ENCODE measurements around the gene IGF1R.

IGF1R gene

DNA sequence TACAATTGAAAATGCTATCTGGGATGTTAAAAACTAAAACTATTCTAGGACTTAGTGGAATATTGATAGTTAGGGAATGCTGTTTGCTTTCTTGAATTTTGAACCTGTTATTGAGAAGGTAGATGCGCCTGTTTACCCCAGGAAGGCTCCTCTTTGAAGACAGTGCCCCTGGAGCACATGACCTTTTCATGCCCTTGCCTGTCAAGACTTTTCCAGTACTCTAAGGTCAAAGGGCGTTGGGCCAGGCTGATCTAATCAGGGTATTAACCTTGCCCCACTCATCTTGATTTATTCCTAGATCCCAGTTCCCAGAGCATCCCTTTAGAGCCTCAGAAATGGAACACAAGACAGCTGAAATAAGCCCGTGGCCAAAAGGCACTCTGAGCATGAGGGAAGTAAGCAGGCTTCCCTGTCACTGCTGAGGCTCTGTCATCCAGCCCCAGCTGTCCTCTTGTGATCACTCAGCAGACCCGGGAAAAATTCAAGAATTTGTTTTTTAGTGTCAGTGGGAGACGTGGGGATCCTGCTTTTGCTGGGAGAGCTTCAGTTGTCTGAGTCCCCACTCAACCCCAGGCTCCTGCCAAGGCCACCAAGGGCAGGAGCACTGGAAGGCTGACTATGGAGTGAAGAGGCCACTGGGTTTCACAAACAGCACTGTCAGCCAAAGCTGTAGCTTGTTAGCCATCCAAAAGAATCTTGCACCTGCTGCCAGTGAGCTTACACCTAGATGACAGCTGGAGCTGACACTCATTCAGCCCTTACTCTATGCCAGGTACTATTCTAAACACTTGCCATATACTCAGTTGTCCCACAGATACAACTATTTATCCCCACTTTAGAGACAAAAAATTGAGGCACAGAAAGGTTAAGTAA lies 190.3 kb downstream of the IGF1R start:
- DNase-seq, result no peak

DNA sequence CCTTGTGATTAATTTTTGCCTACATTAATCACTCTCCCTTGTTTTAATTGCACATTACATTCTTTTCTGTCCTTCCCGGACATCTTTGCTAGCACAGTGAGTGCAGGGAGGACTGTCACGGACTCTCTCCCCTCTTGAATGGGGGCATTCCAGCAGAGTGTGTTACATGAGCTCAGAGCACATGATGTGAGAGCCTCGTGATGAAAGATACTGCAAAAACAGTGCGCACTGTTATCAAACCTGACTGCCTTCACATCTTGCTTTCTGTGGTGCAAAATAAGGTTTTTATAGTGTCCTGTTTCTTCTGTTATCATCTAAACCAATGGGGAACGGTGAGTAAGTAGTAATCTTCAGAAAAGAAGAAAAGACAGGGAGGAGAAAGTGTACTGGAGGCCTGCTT lies 191.7 kb downstream of the IGF1R start:
- DNase-seq, result no peak

DNA sequence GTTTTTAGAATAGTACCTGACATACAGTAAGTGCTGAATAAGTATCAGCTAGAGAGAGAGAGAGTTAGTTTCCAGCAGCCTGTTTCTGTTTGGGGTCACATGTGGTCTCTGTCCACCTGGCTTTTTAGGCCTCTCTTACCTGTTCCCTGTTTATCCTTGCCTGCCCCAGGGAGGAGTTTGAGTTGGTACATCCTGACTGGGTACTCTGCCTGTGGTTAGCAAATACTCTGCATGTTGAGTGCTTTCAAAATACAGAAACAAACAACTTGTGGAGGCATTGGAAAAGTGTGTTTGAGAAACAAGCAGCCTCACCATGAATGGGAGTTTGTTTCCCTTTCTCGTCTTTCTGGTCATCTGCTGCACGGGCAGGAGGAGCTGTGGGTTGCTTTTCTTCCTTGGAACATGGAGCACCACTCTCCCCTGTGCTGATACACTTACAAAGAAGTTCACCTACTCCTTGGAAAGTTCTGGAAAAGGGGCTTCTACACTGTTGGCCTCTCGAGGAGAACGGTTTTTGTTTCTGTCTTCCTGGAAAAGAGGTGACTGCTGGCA lies 193.2 kb downstream of the IGF1R start:
- DNase-seq, result no peak

DNA sequence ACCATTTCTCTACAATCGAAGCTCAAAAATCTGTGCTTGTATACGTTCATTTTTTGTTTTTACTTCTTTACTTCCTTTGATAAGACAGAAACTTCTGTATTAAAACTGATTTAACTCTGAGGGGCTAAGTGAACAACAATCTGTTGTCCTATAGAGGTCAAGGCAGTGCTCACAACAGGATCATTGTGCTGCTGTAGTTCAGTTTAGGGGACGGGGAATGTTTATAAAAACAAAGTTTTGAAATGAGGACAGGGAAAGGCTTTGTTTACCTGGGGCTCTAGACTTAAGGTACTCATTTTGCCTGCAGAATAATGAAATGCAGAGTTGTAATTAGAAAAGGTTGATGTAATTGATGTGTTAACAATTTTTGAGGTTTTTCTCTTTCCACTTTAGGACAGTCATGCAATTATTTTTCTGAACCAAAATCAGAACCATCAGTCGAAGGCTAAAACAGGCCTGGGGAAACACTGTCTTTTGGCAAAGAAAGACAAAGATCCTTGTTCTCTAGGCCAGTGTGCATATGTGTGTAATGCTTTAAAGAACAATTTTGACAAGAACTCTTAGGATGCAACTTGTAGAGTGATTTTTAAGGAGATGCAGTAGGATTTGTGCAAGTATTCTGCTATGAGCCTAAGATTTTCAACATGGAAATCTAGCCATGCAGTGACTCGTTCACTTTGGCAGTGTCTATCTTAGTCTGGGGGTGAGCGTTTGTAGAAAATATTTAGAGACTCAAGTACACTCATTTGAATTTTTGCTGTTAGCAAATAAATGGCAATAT lies 194.0 kb downstream of the IGF1R start:
- no peak for DNase-seq

DNA sequence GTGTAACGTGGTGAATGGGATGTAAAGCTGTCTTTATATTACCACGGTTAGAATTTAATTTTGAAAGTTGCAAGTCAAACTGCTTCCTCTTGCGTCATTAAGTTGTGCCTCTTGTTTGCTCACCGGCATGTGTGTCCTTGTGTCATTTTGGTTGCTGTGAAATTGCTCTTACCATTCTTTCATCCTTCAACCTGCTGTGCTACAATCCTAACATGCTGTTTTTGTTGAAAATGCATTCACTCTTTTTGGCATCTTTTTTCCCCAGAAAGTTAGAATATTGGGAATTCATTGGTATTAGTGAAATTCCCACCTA lies 194.6 kb downstream of the IGF1R start:
- no peak for DNase-seq

DNA sequence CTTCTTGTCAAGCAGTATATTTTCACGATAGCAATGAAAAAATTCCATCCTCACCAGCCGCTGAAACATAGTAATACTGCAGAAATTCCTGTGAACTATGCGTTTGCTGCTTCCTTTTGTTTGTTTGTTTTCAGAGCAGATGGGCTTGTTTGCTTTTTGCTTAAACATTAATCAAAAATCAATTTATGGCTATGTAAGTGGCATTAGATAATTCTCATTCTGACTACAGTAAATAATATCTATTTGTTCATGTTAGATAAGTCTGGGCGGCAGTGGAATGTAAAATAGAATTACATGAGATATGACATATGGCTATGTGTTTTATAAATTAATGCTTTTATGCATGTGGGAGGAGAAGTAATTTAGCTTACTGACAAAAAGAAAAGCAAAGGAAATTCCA lies 195.5 kb downstream of the IGF1R start:
- no peak for DNase-seq

DNA sequence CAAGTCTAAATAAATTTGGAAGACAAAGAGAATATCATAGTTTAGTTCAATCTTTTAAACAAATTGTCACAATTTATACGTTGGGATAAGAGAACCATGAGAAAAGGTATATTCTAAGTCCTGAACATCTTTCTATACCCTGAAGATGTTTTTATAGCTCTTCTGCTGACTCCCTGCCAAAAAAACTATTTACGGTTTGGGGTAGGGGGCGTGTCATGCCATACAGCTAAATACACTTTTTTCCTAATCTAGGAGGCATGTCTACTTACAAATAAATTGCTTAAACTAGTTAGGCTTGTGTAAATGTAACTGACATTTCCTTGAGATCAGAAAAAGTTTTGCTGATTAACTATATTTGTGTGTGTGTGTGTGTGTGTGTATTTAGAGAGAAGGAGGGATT lies 195.9 kb downstream of the IGF1R start:
- no peak for DNase-seq

DNA sequence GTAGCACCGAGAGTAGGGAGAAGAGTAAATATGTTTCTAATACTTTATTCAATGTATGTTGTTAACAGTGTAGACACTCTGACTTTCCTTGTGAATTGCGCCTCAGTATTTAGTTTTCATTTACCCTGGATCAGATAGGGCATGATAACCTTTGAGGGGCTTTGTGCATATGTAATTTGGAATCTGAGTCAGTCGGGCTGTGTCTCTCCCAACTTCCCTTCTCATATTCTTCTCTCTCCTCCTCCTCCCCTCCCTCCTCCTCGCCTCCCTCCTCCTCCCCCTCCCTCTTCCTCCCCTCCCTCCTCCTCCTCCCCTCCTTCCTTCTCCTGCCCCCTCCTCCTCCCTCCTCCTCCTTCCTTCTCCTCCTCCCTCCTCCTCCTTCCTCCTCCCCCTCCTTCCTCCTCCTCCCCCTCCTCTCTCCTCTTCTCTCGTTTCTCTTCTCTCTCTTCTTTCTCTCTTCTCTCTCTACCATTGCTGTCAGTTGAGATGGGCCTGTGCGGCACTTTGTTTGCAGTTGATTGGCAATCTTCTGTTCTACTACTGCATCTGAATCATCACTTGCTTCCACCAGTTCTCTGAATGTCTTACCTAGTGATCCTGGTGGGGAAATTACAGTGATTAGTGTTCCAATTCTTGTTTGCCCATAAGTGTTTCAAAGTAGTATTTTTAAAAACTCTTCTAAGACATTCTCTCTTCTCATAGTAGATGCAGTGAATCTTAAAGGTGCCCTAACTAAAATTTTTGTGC lies 197.0 kb downstream of the IGF1R start:
- no peak for DNase-seq

DNA sequence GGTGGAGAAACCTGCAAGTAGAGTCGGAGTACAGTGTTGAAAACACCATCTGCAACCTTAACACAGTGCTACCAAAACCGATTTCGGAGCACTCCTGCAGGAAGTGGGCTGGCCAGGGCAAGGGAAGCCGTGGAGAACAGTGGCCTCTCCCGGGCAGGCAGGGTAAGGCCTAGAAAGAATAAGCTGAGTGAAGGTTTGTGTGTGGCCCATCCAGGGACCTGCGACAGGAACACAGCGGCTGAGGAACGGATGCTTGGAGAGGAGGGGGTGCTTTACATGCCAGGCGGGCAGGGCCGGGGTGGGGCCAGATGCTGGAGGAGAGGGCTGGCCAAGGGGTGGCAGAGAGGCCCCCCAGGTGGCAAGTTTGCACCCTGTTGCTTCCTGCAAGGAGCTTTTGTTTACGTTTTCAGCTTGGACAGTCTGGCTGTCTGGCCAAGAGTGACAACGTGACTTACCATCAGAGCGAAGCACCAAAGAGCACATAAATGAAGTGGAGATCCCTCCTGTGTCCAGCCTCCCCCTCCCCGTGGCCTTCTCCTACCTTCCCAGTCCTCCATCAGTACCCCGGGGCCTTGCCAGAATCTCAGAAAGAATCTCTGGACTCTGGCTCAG lies 202.7 kb downstream of the IGF1R start:
- peak; percentile 75 for DNase-seq

DNA sequence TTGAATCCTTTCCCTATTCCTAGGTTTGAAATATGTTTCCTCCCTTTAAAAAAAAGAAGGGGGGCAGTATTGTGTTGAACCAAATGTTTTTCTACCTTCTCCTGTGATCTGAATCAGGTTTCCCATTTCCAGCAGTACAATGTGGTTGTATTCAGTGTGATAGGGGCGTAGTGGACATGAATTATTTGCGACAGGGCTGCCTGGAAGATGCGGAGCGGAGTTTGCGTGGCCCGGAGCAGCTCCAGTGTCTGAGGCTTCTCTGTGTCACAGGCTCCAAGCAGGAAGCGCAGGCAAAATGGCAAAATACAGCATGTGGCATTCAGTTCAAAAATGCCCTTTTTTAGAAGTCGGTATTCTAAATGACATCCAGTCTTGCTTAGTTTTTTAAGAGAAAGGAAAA lies 204.8 kb downstream of the IGF1R start:
- peak; percentile 73 for DNase-seq

DNA sequence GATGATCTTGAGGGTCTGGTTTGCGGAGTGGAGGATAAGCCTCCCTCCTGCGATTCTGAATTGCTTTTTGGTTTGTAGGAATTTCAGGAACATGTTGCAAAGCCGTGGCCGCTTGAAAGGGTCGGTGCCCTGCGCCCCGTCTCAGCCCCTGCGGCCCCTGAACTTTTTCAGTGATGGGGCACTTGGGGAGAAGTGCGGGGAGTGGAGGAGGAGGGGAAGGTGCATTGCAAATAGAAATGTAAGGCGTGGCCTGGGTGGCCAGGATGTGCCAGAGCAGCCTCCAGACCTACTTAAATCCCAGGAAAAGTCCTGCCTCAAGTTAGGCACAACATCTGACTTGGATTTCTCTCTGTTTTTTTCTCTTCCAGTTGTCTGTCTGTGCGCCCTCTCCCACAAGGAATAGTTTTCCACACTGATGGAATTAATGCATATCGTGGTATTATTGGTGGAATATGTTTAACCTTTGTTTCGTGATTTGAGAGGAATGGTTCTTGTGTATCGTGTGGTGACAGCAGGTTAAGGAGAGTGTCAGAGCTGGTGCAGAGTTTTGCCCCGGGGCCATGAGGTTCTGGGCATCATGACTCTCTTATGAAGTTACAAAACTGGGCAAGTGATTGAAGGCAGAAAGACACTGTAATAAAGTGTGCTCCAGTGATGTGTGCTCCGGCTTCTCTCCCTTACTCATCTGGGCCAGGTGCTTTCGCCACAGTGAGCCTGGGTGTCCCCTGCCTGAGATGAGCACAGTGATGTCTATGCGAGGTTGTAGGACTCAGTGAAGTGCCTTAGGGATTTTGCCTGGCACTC lies 205.5 kb downstream of the IGF1R start:
- DNase-seq, result no peak

DNA sequence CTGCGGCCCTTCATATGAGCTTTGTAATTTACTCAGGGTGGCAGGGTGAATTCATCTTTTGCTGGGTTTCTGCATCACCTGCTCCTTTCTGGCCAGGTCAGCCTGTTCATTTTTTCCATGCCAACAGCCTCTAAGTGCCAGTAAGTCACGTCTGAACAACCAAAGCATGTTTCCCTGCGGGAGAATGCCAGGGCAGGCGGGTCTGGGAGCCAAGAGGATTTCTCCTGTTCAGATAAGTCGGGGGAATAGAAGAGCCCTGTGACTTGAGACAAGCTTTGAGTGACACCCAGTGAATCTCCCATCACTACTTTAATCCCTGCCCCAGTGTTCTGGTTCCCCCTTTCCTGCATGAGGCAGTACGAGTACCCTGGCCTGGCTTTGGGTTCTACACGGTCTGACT lies 206.2 kb downstream of the IGF1R start:
- DNase-seq, result no peak

DNA sequence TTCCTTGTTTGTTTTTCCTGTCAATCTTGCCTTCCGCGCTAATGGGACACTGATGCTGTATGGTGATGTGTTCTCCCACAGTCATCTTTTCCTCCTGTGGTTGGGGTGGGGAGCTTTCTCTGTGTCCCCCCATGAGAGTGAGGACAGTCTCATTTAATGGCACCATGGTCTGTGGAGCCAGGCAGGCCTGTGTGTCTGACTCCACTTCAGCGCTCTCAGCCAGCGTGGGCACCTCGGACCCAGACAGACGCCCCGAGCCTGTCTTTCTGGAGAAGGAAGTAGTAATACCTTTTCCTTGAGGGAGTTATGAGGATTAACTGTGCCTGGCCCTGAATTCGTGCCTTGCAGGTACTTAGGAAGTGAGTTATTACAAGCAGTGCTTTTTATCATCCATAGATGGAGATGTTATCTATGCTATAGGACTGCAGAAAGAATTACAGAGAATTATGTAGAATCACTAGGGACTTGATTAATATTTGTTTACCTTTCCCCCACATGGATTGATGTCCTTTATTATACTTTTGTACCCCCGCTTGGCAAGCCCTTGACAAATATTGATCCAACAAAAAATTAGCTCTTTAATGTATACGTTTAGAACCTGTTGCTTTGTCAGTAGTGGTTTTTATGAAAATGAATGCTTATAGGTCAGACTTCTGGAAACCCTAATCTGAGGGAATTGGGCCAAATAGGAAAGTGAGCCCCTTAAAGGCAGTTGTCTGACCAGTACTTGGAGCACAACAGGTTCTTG lies 206.9 kb downstream of the IGF1R start:
- no peak for DNase-seq

DNA sequence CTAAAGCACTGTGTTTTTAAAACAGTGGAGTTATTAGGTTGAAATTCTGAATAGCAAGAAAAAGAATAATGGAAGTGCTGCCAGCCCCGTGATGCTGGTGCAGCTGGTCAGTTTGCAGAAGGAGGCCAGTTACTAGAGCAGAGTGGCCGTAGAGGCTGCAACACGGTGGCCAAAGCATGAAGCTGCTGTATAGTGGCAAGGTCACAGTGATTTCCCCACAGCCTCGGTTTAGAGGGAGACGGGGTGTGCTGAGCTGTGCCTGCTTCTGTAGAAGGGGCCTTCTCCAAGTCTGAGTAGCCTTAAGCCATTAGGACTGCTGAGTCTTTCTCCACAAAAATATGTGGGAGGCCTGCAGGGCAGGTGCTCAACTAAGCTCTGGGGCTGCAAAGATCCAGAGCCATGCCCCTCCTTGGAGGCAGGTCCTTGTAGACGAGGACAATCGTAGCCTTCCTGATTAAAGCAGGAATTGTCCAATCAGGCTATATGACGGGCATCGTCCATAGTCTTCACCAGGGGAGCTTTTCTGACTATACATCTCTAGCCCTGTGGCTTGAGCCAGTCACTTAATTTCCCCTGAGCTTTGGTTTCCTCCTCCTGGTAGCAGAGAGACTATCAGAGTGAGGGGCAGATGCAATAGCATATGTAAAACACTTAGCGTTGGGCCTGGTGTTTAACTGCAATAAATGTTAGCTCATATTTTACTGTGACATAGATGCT lies 207.6 kb downstream of the IGF1R start:
- no peak for DNase-seq

DNA sequence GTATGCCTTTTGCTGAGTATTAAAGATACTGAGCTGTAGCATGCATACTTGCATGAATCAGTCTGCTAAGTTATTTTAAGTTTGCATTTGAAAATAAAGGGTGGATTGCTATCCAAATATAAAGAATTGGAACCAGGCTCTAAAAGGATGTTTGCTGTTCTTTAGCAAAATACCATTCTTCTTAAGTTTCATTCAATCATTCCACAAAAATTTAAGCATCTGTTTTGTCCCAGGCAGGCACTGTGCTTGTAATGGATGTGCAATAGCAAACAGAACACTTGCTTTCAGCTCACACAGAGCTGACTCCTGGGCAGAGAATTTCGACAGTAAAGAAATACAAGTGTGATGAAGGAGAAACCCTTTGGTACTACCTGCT lies 208.2 kb downstream of the IGF1R start:
- no peak for DNase-seq

DNA sequence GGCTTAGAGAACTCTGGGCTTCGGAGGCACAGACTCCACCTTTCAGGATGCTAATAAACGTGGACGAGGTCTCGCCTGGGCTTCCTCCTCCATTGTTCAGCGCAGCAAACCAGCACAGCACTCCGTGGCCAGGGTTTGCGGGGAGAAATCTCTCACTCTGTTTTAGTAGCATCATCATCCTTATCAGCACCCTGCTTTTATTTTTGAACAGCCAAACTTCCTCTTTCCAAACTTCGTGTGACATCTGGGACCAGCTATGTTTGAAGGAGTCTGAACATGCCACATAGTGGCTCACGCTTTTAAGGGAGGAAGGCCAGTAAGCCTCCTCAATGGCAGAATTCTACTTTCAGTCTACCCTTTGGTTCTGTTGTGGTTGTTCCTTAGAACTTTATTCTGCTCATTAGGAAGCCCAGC lies 210.3 kb downstream of the IGF1R start:
- DNase-seq, result no peak

DNA sequence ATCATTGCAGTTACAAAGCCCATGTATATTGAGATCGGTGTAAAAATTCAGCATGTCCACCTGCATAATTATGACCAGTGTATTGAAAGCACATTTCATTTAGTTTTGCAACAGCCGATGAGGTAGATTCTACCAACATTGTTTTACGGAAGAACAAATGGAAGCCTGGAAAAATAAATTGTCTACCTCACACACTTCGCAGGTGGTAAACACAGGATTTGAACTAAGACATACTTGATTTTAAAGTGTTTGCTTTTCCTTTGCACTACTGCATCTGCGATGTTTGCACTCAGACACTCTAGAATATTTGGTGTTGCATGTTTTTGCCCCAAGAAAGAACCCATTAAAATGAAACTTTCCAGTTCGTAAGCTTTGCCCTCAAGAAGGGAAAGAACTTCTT lies 210.8 kb downstream of the IGF1R start:
- no peak for DNase-seq

DNA sequence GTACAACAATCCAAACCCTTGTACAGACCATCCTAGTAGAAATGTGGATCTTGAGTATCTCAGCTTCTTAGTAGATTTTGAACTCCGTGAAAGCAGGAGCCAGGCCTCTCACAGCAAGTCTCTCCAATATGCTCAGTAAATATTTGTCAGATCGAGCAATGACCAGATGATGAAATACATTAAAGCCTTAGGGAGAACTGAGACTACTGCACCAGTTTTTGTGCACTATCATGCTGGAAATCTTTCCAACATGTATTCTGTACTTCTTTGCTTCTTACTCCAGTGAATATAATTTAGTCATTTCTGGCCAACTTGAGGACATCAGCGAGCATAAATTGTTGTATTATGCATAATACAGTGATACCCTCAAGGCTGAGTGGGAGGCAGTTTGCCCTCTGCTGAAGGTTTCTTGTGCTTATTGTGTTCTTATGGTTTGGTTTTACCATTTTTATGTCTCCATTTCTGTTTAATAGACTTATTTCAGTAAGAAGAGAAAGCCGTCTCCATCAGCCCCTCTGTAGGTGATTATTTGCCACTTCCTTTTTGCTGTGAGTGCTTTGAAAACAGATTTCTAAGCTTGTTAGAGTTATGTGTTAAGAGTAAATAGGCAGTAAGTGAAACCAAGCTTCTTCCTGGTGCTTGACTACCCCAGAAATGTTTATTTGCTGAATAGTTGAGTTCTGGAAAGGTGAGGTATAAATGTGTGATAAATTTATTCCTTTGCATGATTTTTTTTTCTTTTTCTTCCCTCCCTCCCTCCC lies 212.1 kb downstream of the IGF1R start:
- DNase-seq, result no peak

DNA sequence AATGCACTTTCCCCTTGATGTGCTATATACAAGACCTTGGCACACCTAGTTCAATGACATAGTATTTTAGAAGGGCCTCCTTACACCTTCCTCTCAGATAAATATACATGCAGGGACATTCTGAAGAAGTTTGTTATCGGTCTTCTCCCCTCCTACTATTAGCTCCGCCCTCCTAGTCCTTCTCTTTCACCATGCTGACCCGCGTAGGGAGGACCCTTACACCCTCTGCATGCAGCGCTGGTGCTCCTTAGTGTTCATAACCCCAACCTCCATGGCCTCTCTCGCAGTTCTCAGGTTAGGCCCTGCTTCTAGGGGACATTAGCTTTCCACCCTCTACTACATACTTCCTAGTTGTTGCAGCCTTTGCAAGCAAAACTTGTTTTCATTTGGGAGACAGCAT lies 212.8 kb downstream of the IGF1R start:
- DNase-seq, result no peak

DNA sequence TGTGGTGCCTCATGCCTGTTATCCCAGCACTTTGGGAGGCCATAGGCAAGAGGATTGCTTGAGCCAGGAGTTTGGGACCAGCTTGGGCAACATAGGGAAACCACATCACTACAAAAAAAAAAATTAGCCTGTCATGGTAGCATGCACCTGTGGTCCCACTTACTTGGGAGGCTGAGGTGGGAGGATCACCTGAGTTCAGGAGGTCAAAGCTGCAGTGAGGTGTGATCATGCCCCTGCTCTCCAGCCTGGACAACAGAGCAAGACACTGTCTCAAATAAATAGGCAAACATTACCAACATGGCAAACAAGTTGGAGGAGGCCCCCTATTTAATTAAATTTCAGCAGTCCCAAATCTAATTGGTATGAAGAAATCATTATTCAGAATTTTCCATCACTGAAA lies 215.6 kb downstream of the IGF1R start:
- DNase-seq, result no peak

Measured in CD4-positive, alpha-beta T cell treated with Interleukin-17A for 4 hours (primary cell).